NCI-H128 (cell line): ENCODE measurements around the gene ANKS1B.
"Not testable (repeated sequence)": the region's sequence is repeated elsewhere in the genome, so short reads cannot be mapped to it uniquely, and the experiment has no call there.

ENCODE experiments used
- DNase-seq: peaks from one replicate; lab custom pipeline; 2025; ENCODE audit not compliant: unreplicated experiment; lab: John Stamatoyannopoulos, UW

Gene ANKS1B

DNA sequence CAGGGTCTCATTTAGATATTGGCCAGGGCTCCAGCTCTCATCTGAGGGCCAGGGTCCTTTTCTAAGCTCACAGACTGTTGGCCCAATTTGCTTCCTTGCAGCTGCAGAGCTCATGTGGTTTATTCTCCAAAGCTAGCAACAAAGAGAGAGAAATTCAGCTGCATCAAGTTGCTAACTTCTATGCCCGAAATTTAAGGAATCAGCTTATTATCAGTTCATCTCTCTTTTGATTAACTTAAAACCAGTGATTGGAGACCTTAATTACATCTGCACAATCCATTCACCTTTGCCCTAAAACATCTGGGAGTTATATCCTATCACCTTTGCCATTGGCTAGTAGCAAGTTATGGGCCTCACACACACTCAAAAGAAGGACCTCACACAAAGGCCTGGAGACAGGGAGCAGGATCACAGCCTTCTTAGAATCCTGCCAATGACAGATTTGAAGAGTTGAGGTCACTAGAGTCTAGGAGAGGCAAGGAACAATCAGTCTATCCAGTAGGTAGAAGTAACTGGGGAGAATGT lies 596.0 kb downstream of the ANKS1B start:
- no peak for DNase-seq

DNA sequence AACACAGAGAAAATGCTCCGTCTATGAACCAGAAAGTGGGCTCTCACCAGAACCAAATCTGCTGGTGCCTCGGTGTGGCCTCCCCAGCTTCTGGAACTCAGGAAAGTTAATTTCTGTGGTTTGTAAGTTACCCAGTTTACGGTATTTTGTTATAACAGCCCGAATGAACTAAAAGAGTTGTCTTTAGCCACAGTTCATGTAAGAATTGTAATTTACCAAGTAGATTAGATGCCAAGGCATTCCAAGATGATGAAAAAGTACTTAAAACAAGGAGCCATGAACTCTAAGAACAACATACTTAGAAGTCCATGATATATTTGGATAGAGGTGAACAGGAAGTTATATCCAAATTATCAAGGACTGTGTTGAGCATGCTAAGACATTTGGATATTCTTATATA lies 597.1 kb downstream of the ANKS1B start:
- DNase-seq, result no peak

DNA sequence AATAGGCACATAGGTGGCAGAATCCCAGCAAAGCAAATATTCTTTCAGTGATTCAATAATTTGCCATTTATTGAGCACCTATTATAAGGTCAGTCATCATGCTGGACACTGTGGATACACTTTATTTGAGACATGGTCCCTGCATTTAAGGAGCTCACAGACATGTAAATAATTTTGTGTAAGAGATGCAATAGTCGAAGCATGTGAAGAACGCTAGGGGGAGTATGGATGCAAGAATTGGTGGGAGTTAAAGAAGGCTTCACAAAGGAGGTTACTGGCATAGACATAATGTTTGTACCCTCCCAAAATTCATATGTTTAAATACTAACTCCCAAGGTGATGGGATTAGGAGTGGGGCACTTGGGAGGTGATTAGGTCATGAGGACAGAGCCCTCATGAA lies 597.8 kb downstream of the ANKS1B start:
- no peak for DNase-seq

DNA sequence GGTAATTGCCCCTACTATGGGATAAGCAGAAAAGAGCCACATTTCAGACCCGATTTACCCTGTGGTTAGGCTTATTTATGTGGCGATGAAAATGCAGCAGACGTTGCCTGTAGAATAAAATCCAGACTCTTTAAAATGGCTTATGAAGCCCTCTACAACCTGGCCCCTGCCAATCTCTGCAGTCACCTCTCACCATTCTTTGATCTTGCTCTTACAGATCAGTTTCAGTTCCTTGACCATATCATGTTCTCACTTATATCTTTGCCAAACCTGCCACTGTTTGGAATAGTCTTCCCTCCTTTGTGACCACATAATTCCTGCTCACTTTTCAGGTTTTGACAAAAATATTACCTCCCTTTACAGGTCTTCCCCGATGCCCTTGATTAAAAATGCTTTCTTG lies 601.5 kb downstream of the ANKS1B start:
- DNase-seq, result no peak

DNA sequence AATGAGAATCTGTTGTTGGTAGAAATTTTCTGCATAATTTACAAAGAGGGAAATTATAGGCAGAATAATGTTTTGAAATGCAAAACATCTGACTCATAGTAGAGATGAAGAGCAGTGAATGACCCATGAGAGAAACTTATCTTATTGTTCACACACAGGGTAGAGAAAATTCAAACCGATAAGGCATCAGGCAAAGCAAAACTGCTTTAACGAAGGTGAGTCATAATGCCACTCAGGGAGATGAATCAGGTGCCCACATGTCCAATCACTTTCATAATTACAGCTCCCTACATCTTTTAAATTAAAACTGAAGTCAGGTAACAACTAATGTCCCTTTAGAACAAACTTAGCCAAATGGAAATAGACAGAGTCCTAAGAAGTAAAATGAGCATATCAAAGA lies 602.7 kb downstream of the ANKS1B start:
- no peak for DNase-seq

DNA sequence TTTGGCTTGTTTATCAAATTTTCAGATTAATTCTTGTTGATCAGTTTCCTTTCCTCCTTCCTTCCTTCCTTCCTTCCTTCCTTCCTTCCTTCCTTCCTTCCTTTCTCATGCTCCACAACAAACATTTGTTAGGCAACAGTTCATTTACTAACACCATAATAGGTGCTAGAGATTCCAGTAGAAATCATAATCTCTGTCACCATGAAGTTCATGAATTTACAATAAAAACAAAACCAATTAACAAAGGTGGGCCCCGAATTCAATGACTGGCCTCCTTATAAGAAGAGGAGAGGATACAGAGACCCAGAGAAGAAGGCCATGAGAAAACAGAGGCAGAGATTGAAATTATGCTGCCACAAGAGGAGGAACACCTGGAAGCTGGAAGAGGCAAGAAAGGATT lies 604.0 kb downstream of the ANKS1B start:
- no peak for DNase-seq

DNA sequence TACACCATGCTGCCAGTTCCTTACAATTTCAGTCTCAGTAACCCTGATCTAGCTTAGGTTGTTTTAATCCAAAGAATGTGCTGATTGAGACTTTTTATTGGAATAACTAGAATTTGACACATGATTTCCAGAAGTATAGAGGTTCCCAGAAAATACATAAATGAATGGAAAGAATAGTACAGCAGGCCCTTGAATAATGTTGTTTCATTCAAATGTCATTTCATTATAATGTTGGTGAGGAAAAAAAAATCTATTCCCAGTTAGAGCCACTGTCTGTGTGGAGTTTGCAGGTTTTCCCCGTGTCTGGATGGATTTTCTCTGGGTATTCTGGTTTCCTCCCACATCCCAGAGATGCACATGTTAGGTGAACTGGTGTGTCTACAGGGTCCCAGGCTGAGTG lies 610.7 kb downstream of the ANKS1B start:
- no peak for DNase-seq

DNA sequence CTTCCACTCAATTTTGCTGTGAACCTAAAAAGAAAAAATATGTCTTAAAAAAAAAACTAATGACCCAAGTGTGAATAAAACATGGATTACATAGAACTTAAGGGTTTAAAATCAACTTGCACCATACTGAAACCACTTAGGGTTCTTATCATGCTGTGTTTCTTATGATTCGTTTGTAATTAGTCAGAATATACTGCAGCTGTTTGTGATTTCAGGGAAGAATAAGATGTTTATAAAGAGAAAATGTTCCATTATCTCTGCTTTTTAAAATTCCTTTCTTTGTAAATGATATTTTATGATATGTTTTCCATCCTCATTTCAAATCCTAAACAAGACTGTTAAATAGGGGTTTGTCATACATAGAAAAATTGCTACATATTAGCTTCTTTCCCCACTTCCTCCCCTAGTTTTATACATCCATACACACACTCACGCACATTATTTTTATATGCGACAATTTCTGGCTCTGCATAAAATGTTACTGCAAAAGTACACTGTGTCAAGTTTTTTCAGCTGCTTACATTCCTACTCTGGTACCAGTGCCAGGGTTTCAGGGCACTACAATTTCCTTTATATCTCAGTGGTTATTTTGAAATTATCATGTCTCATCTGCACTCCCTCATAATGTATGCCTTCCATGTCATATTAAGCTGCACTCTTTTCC lies 612.3 kb downstream of the ANKS1B start:
- no peak for DNase-seq

DNA sequence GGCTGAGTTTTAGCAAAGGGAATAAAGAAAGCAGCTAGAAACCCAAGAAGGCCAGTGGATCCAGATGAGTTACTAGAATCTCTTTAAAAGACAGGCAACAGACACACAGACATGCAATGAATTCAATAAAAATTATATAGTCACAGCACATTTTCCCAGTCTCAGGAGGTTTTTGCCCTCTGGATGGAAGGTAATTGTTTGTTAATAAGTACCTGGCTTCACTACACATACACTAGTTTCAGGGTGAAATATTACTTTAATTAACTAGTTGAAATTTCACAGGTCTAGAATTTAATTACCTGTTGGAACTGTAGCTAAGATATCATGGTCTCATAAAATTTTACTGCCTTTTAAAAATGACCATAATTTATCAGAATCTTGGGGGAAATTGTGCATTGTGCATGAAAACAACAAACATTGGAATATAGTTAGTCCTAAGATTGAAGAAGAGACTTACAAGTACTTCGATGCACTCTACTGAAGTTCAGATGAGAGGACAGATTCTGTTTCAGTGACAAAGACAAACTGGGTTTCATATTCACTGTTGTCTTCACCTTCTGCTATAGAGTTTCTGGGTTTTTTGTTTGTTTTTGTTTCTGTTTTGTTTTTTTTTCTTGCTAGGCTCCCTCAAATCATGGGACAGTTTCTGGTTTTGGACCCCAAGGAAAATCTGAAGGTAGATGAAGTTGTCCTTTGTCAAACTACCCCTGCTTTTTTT lies 614.2 kb downstream of the ANKS1B start:
- DNase-seq, result no peak

DNA sequence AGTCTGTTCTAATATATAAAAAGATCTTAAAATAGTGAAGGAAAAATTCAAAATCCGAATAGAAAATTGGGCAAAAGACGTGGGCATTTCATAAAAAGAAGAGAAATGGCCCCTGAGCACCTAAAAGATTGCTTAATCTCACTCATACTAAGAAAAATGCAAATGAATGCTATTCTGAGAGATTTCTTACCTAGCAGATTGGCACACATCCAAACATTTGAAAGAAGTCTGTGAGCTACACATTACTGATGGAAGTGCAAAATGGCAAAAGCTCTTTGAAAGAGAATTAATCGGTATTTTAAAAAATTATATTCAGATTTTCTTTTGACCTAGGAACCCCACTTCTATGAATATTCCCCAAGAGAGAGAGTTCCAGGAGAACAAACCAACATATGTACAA lies 617.6 kb downstream of the ANKS1B start:
- no peak for DNase-seq

DNA sequence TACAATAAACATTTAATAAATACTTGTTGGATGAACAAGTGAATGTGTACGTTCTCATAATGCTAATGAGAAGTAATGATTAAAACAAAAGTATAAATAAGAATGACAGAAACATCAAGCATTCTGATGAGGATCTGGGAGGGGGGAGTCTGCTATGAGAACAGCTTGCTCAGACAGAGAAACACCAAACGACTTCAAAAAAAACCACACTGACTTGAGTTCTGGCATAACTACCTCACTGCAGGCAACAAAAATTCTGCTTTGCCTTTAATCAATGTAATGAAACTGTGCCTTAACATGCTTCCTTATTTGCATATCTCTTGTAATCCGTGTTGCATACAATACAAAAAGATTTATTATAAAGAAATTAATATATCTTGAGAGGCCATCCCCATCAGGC lies 632.5 kb downstream of the ANKS1B start:
- no peak for DNase-seq

DNA sequence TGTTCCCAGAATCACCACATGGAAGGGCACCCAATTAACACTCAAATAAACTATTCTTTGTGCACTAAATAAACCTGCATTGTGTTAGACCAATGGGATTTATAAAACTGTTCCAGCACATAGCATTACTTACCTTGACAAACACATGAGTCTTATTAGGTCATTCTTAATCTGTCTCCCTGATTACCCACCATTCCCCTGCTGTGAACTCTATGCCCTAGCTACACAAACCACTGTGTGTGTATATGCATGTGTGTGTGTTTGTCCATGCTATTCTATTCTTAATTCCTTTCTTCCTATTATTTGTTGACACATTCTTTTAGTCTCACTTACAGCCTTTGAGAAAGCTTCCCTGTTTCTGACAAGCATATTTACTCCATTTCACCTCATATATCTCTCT lies 640.8 kb downstream of the ANKS1B start:
- no peak for DNase-seq

DNA sequence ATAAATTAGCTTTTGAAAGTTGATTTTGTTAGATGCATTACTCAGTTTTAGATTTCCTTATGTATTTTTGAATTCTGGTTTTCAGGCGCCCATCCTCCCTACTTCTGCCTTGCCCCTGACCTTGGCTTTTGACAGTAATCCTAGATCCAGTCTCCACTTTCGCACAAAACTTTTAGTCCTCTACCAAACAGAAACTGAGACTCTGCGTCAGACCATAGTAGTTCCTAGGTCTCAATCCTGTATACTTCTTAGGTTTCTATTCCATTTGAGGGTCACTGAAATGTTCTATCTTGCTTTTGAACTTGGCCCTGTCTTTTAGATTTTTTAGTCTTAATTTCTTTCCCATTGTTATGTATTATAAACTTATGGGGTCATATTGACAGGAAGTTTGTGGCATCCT lies 645.1 kb downstream of the ANKS1B start:
- no peak for DNase-seq

DNA sequence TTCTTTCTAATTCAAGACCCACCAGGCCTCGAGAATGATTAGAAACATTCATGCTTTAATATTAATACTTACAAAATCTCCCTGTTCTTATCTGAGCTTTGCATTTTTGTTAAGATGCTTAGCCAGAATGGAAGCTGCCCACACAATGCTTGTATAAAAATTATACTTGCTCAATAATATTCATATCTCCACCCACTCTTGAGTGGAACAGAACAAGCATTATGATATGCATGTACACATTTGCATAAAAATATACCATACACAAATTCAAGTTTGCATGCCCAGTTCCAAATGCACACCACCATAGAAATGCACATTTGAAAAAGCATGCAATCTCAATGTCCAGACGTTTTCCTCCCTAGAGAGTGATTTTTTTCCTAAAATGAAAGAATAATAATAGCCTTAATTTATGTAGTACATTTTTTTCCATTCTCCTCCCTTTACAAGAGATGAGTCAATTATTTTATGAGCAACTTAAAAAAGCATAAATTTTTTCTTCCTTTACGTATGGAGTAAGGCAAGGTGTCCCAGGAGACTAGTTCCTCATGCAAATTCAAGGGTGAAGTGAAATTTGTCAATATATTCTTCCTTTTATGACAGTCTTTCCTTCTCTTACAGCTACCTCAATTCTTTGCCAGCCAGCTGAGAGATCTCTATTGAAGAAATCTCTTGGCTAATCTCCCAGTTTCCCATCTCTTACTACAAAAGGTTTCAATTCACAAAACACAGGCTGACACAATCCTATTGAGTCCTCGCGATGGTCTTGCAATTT lies 650.3 kb downstream of the ANKS1B start:
- no peak for DNase-seq

DNA sequence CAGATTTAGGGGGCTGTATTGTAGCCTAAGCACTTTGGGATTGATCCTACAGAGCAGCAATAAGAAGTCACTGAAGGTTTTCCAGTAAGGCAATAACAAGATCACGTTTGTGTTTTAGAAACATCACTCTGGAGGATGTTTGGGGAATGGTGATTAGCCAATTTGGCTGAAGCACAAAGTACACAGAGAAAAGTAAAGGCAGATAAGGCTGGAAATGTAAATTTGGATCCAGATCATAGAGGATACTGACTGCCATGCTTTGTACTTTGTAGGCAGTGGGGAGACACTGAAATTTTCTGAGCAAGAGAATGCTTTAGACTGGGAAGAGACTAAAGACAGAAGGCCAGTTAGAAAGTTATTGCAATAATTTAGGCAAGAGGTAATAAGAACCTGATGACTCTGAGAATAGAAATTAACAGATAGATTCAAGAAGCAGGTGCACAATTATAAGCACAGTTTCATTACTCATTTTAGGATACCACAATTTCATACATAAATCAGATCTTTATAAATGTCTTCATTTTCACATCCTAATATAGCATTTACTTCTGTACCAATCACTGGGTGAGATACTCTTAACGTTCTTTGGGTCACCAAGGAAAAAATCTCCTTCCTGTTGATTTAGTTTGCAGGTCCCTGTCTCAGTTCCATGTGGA lies 651.7 kb downstream of the ANKS1B start:
- DNase-seq, result no peak

DNA sequence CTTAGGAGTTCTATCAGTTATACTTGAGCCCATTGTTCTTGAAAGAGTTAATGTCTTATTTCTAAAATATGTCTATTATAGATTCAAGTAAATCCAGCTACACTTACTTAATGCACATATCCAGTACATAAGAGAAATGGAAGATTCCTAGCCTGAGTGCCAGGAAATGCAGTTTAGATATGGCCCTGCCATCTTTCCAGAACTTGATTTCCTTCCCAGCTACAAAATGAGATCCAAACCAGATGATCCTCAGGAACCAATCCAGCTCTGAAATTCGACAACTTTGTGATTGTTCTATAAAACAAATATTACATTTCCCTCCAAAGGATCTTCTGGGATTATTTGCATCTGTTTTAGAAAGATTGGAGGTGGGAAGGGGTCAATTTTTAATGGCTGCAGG lies 654.5 kb downstream of the ANKS1B start:
- no peak for DNase-seq

DNA sequence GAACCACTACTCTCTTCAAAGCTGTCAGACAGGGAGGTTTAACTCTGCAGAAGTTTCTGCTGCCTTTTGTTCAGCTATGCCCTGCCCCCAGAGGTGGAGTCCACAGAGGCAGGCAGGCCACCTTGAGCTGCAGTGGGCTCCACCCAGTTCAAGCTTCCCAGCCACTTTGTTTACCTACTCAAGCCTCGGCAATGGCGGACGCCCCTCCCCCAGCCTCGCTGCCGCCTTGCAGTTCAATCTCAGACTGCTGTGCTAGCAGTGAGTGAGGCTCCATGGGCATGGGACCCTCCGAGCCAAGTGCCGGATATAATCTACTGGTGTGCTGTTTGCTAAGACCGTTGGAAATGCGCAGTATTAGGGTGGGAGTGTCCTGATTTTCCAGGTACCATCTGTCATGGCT lies 663.5 kb downstream of the ANKS1B start:
- DNase-seq, result not testable (repeated sequence)

DNA sequence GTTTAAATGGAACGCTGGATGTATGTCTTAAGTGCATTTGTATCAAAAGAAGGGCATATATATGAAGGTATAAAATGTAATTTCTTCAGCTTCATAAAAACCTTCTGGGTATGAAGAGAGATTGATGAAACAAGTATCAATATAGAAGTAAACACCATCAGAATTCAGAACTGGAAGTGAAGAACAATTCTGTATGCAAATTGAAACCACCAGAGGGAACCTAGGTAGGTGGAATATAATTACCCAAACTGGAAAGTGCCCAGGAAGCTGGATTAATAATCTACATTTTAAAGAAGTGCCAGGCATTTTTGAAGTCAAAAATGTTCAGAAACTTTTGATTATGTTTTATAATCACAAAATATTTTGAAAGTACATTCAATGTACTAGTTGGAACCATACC lies 673.4 kb downstream of the ANKS1B start:
- no peak for DNase-seq

DNA sequence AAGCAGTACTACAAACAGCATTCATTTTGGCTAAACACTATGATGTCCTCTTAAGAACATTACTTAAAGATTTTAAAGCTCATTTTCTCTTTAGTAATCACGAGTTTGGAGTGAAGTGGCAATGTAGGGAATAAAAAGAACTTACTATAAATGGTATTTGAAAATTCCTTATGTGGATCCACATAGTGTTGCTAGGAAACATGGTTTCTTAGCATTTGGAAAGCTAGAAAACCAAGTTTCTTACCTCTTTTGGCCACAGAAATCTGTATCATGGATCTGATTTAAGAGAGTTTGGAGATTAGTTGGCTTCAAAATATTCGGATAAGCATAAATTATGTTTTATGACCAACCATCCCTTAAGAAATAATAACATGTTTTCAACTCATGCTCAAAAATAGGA lies 674.9 kb downstream of the ANKS1B start:
- no peak for DNase-seq

DNA sequence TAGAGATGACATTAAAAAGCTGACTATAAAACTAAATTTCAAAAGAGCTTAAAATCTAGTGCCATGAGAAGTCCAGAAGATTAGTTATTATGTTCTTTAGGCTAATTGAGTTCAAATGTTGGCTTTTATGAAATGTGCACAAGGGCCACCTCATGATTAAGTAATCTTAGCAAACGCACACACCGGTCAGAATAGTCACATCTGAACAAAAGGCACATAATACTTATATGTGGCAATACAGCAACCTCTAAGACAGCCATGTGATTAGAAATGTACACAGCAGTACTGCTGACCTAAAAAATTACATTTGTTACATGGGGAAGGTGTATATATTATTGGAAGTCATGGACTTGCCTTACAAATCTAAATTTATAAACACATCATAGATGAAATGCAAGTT lies 681.9 kb downstream of the ANKS1B start:
- DNase-seq, result no peak

DNA sequence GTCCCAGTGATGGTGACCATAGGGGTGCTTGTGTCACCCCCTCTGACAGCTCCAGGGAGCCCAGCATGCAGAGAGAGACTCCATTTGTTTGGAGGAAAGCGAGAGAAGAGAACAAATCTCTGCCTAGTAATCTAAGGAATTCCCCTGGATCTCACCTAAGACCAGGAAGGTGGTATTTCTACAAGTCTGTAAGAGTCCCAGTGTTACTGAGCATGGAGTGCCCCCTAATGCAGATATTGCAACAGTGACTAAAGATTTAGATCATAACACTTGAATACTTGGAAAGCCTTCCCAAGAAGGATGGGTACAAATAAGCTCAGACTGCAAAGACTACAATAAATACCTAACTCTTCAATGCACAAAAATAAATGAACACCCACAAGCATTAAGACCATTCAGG lies 697.6 kb downstream of the ANKS1B start:
- no peak for DNase-seq

DNA sequence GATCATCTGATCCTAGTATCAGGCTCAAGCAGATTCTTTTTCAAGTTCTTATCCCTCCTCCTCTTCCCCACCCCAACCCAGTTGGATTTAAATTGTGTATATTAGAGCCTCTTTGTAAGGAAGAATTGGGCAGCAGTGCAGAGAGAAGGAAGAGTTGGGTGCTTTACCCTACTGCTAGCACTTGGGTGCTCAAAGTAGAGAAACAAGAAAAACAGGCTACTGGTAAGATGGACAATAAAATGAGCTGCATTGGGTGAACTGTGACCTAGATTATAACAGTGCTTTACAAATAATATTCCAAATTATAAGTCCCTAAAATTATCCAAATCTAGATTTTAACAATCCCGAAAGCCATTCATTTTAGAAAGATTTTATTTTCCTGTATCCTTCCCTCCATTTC lies 700.6 kb downstream of the ANKS1B start:
- DNase-seq, result no peak
